K562 (cell line): ENCODE results near the gene GOLT1A. TPM values are rescaled to one million over a fixed set of nuclear protein-coding genes. Genes with fewer than 3 reads are reported as not detected.
A peak's percentile ranks its signal among the peaks of the same experiment; 100 is the strongest.

Experiments
- ATAC-seq: fragments of 200-7000 bp; cut with Tn5 transposase; 3 replicates; pipeline ENCODE4 v1.9.1; 2020; ENCODE audit warnings: moderate library complexity
- BruUV-seq: library from RNA; stranded (reverse); fragments of 400-500 nt; replicated peaks from 2 replicates; lab custom pipeline; 2021; lab: Mats Ljungman, UMichigan
- CTCF ChIA-PET: fragments of 300-600 bp; formaldehyde crosslinking; extraction: SDS; loops from one replicate; lab custom pipeline; 2021; ENCODE audit warnings: low intra/inter-chr PET ratio; lab: Yijun Ruan, JAX
- POLR2A ChIA-PET: fragments of 300-600, 350-650 bp; sonication (Branson Sonifier 250); formaldehyde crosslinking; extraction: SDS; loops from one replicate; lab custom pipeline; 2021; ENCODE audit warnings: antibody characterized with exemption, inconsistent platforms; lab: Yijun Ruan, JAX
- DNase-seq, 4 experiments: peaks; one replicate each; pipeline versions ENCODE4 v3.0.0 to v3.0.0-alpha.2; 2011 to 2018; ENCODE audit warnings: low spot score in 3 of 4, mixed read lengths in 3 of 4; ENCODE audit errors: extremely low read depth in 1 of 4
- FAIRE-seq: peaks from 2 replicates; lab custom pipeline; 2011; peaks lifted over from hg19 to GRCh38; lab: Jason Lieb, UNC
- H2AFZ ChIP-seq: 2 replicates; pipeline ENCODE4 v1.6.0; 2011; ENCODE audit warnings: low read depth, low read length, control low read depth, inconsistent platforms
- H3K27ac ChIP-seq: fragments of 200-600 bp; 3 replicates; pipeline ENCODE4 v1.8.0; 2011; ENCODE audit warnings: low read depth, mild to moderate bottlenecking, control low read depth, inconsistent platforms, low read length, moderate library complexity, mixed read lengths; ENCODE audit errors: extremely low read depth
- H3K27me3 ChIP-seq, 2 experiments: fragments of 300-600 bp in 1 of 2; 2 replicates in 1 of 2; 3 replicates in 1 of 2; pipeline versions ENCODE4 v1.6.0 to v1.8.0; 2011; ENCODE audit warnings: inconsistent platforms in 2 of 2, low read length in 2 of 2, mild to moderate bottlenecking in 1 of 2, mixed read lengths in 1 of 2, moderate library complexity in 1 of 2; ENCODE audit not compliant: control insufficient read depth in 2 of 2, insufficient read depth in 2 of 2
- H3K36me3 ChIP-seq: fragments of 300-600 bp; 3 replicates; pipeline ENCODE4 v1.8.0; 2011; ENCODE audit warnings: mild to moderate bottlenecking, low read length, inconsistent platforms; ENCODE audit not compliant: control insufficient read depth, insufficient read depth
- H3K4me1 ChIP-seq, 2 experiments: fragments of 200-600 bp in 1 of 2; replicated peaks in 1 of 2; 2 replicates in 1 of 2; 3 replicates in 1 of 2; pipeline versions ENCODE4 v1.5.1 to v1.8.0; 2011; ENCODE audit warnings: inconsistent platforms in 2 of 2, low read length in 2 of 2, mild to moderate bottlenecking in 1 of 2, mixed read lengths in 1 of 2, moderate library complexity in 1 of 2; ENCODE audit not compliant: control insufficient read depth in 2 of 2, insufficient read depth in 2 of 2
- H3K4me2 ChIP-seq: 2 replicates; pipeline ENCODE4 v1.6.1; 2011; ENCODE audit warnings: low read length, control low read depth, inconsistent platforms, mixed read lengths; ENCODE audit not compliant: insufficient read depth
- H3K4me3 ChIP-seq: fragments of 200-600 bp; sonication (generic), shearing (Covaris generic); 2 replicates; pipeline ENCODE4 v1.5.1; 2016; ENCODE audit warnings: control low read depth, inconsistent platforms
- H3K79me2 ChIP-seq: fragments of 200-600 bp; 3 replicates; pipeline ENCODE4 v1.8.0; 2011; ENCODE audit warnings: low read length, inconsistent platforms; ENCODE audit not compliant: control insufficient read depth, insufficient read depth
- H3K9ac ChIP-seq, 2 experiments: 2 replicates each; pipeline versions ENCODE4 v1.6.0 to v1.6.1; 2011; ENCODE audit warnings: low read depth in 2 of 2, low read length in 2 of 2, control low read depth in 1 of 2, inconsistent platforms in 1 of 2, mild to moderate bottlenecking in 1 of 2, mixed read lengths in 1 of 2; ENCODE audit not compliant: insufficient read depth in 1 of 2
- H3K9me1 ChIP-seq: one replicate; pipeline ENCODE4 v1.6.0; 2011; ENCODE audit warnings: inconsistent platforms, mild to moderate bottlenecking, low read length, moderate library complexity; ENCODE audit not compliant: control insufficient read depth, insufficient read depth
- H3K9me3 ChIP-seq: replicated peaks from 2 replicates; pipeline ENCODE4 v1.5.1; 2011; ENCODE audit warnings: low read depth, low read length, inconsistent platforms; ENCODE audit not compliant: control insufficient read depth, insufficient read depth
- H4K20me1 ChIP-seq: replicated peaks from 2 replicates; pipeline ENCODE4 v1.6.1; 2011; ENCODE audit warnings: low read length, inconsistent platforms, mixed read lengths; ENCODE audit not compliant: control insufficient read depth, insufficient read depth
- ADNP ChIP-seq: fragments of 200-800 bp; sonication (Bioruptor generic); IDR thresholded peaks from 2 replicates; pipeline ENCODE4 v1.6.1; 2016; ENCODE audit warnings: missing genetic modification characterization, missing compliant biosample characterization
- CBX2 ChIP-seq: fragments of 200-600 bp; sonication (generic); IDR thresholded peaks from one replicate; pipeline ENCODE4 v1.6.1; 2012; ENCODE audit warnings: mild to moderate bottlenecking, low read length, inconsistent platforms; ENCODE audit not compliant: insufficient read depth, poor library complexity, severe bottlenecking
- ETS2 ChIP-seq: IDR thresholded peaks from 2 replicates; pipeline ENCODE4 v1.6.1; 2016; ENCODE audit warnings: borderline replicate concordance, missing genetic modification characterization, mild to moderate bottlenecking, moderate library complexity, missing compliant biosample characterization; ENCODE audit not compliant: poor library complexity, severe bottlenecking
- FOSL1 ChIP-seq: fragments of 200-800 bp; sonication (Bioruptor generic); conservative IDR thresholded peaks from 2 replicates; pipeline ENCODE4 v1.6.1; 2016; ENCODE audit warnings: missing genetic modification characterization, missing compliant biosample characterization
- FOXJ2 ChIP-seq: fragments of 200-800 bp; sonication (Bioruptor generic); IDR thresholded peaks from 2 replicates; pipeline ENCODE4 v1.6.1; 2016; ENCODE audit warnings: missing genetic modification characterization, missing compliant biosample characterization
- MEIS2 ChIP-seq: fragments of 450-650 bp; IDR thresholded peaks from 2 replicates; pipeline ENCODE4 v1.6.1; 2014; ENCODE audit warnings: mild to moderate bottlenecking; ENCODE audit not compliant: partially characterized antibody
- MYBL2 ChIP-seq, 2 experiments: fragments of 450-650 bp in 1 of 2; sonication (generic) in 1 of 2; formaldehyde crosslinking in 1 of 2; IDR thresholded peaks; 2 replicates each; pipeline versions ENCODE4 v1.6.1 to v1.8.1; 2017 to 2022; ENCODE audit warnings: borderline replicate concordance in 1 of 2, inconsistent platforms in 1 of 2, low read depth in 1 of 2, mild to moderate bottlenecking in 1 of 2, missing genetic modification reagents in 1 of 2, moderate library complexity in 1 of 2
- NCOA1 ChIP-seq: fragments of 450-650 bp; IDR thresholded peaks from 2 replicates; pipeline ENCODE4 v1.6.1; 2016; ENCODE audit warnings: low read depth
- NR1H2 ChIP-seq: sonication (generic); formaldehyde crosslinking; IDR thresholded peaks from 2 replicates; pipeline ENCODE4 v1.4.0; 2020; ENCODE audit warnings: mild to moderate bottlenecking, missing genetic modification reagents
- POU5F1 ChIP-seq: fragments of 150-350 bp; IDR thresholded peaks from 2 replicates; pipeline ENCODE4 v1.6.1; 2014; ENCODE audit warnings: borderline replicate concordance, low read length, low read depth, mild to moderate bottlenecking; ENCODE audit not compliant: partially characterized antibody
- SAP30 ChIP-seq: fragments of 200-600 bp; sonication (generic); IDR thresholded peaks from 2 replicates; pipeline ENCODE4 v1.6.1; 2012; ENCODE audit warnings: borderline replicate concordance, low read depth, mild to moderate bottlenecking, moderate library complexity, low read length, control low read depth, inconsistent platforms; ENCODE audit not compliant: insufficient read depth, poor library complexity, severe bottlenecking
- SIX5 ChIP-seq, 2 experiments: IDR thresholded peaks; 2 replicates each; pipeline ENCODE4 v1.6.1; 2011; ENCODE audit warnings: low read length in 2 of 2, borderline replicate concordance in 1 of 2, low read depth in 1 of 2, mild to moderate bottlenecking in 1 of 2, moderate library complexity in 1 of 2; ENCODE audit not compliant: insufficient read depth in 1 of 2
- ZFP30 ChIP-seq: fragments of 250-450 bp; sonication (Bioruptor Pico); IDR thresholded peaks from 2 replicates; pipeline ENCODE4 v1.8.0; 2022; ENCODE audit warnings: moderate library complexity, mild to moderate bottlenecking, inconsistent platforms, borderline replicate concordance
- ZNF175 ChIP-seq: fragments of 200-800 bp; sonication (Bioruptor generic); IDR thresholded peaks from 2 replicates; pipeline ENCODE4 v1.6.1; 2016; ENCODE audit warnings: low read depth, mild to moderate bottlenecking, missing genetic modification characterization, missing compliant biosample characterization
- ZNF354B ChIP-seq: fragments of 250-450 bp; sonication (Bioruptor Pico); IDR thresholded peaks from 2 replicates; pipeline ENCODE4 v1.4.0; 2020
- ZNF766 ChIP-seq: fragments of 200-800 bp; sonication (Bioruptor generic); conservative IDR thresholded peaks from 2 replicates; pipeline ENCODE4 v1.6.1; 2016; ENCODE audit warnings: missing genetic modification characterization, missing compliant biosample characterization
- WGBS: fragments of 100-300 bp; shearing (Covaris generic); methylation state at CpG from one replicate; pipeline ENCODE4 v1.1.6; 2016; ENCODE audit warnings: low coverage, mixed read lengths; ENCODE audit not compliant: insufficient coverage; ENCODE audit errors: missing lambda C conversion rate; 5-methylcytosine and 5-hydroxymethylcytosine counted together
- in situ Hi-C: fragments of 300-500 bp; cut with MboI; formaldehyde crosslinking; loops from 4 replicates; pipeline ENCODE4 v1.15.0; 2018; ENCODE audit warnings: inconsistent platforms, mixed read lengths
- intact Hi-C: fragments of 100-400 bp; cut with micrococcal nuclease; formaldehyde crosslinking; loops from 2 replicates; pipeline ENCODE4 v1.14.2; 2022
- polyA plus RNA-seq, 8 experiments: library from polyadenylated mRNA; depleted of rRNA in 4 of 8; stranded (reverse) in 5 of 8; unstranded in 3 of 8; fragments of >200 nt; fragmentation: Nextera tagmentation in 2 of 8; fragmentation: Illumina TruSeq in 1 of 8; extraction: Ambion mirVana in 2 of 8; extraction: Trizol in 1 of 8; gene quantifications; 2 replicates each; pipeline versions ENCODE4 v1.2.1 to v1.2.3, GENCODE V29; 2011 to 2014; ENCODE audit warnings: inconsistent platforms in 1 of 8, missing spikeins in 1 of 8
- total RNA-seq, 7 experiments: library from RNA; depleted of rRNA in 6 of 7; stranded (reverse); fragments of >200 nt in 6 of 7; fragmentation: Illumina TruSeq in 2 of 7; extraction: Trizol in 2 of 7; gene quantifications; 2 replicates each; pipeline versions ENCODE4 v1.2.1 to v1.2.3, GENCODE V29; 2011 to 2021; ENCODE audit warnings: low replicate concordance in 1 of 7
- TF ChIP-seq, protein P1 (sequence below): fragments of 450-650 bp; IDR thresholded peaks from 2 replicates; pipeline ENCODE4 v1.6.1; 2016

Gene GOLT1A
- total and polyA plus RNA-seq, 9 of the 15 experiments (the other 6 are each of a cell fraction or from before 2014, with no cell fraction given): not detected

DNA sequence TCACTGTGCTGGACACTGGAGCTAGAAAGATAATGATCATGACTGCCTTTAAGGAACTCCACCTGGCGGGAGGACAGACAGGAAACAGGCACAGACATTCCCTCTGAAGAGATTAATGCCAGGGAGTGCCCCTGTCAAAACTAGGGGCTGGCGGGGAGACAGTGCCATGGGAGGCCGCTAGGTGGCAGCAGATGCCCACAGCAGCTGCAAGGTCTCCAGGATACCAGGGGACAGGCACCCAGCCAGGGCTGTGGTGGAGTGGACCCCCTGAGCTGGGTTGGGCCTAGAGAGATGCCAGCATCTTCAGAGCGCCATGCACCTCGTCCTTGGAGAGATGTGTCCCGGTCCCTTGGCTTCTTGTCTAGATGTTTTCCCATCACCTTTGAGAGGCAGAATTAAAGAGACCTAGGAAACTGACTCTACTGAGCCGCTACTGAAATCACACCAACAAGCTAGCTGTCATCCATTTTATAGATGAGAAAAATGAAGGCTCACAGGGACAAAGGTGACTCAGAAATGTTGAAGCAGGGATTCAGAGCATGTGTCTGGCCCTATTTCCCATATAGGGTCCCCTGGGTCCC is 51.2 kb downstream of the GOLT1A start:
- DNase-seq (peak; percentile 76 to 94 (median 90)), ATAC-seq (peak; percentile 98), FAIRE-seq (peak; percentile 87)
- no peaks in the 10 kb centered on the region for H3K9me1 ChIP-seq
- H3K4me2 ChIP-seq: no peak overlapping the region
- H4K20me1 ChIP-seq: no peaks in the 10 kb centered on the region; the same call in none of the 2 replicates
- WGBS: 5% methylated on average over 7 of the region's 7 CpGs
- H3K4me3 ChIP-seq: no peak overlapping the region
- no peaks in the 10 kb centered on the region for H3K9me3 ChIP-seq
- H2AFZ ChIP-seq: no peak overlapping the region
- no peak overlapping the region for H3K27ac ChIP-seq
- in situ Hi-C loops: no loop called here
- H3K4me1 ChIP-seq: no peaks in the 10 kb centered on the region
- H3K36me3 ChIP-seq: no peaks in the 10 kb centered on the region
- CTCF ChIA-PET: interaction anchor here (0.6 to 5.0 kb wide), 9 partner anchors 14 to 645 kb away, joined by 3 to 44 read pairs (median 4); no protein-coding TSS in a partner anchor
- H3K27me3 ChIP-seq: peaks cover 3 to 42% of the 10 kb centered on the region in 2 experiments; a peak in 4 of 5 replicates
- no peak overlapping the region for H3K9ac ChIP-seq
- H3K79me2 ChIP-seq: no peaks in the 10 kb centered on the region
- intact Hi-C loops: loop anchor here (1.0 to 5.0 kb wide), 4 partner anchors 45 to 645 kb away; no protein-coding TSS in a partner anchor
- no TSS peak for BruUV-seq
- POLR2A ChIA-PET: interaction anchor here (0.5 to 0.9 kb wide), 5 partner anchors 55 to 873 kb away, joined by 3 to 8 read pairs (median 3); no protein-coding TSS in a partner anchor
- no peak for TF ChIP-seq ETS2 (tag)
- no peak for TF ChIP-seq ZNF354B
- TF ChIP-seq NCOA1: no peak
- TF ChIP-seq CBX2: no peak
- TF ChIP-seq POU5F1: no peak
- TF ChIP-seq, protein P1, sequence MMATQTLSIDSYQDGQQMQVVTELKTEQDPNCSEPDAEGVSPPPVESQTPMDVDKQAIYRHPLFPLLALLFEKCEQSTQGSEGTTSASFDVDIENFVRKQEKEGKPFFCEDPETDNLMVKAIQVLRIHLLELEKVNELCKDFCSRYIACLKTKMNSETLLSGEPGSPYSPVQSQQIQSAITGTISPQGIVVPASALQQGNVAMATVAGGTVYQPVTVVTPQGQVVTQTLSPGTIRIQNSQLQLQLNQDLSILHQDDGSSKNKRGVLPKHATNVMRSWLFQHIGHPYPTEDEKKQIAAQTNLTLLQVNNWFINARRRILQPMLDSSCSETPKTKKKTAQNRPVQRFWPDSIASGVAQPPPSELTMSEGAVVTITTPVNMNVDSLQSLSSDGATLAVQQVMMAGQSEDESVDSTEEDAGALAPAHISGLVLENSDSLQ: peak; percentile 5; the same call in 1 of the 2 replicates
- no peak for TF ChIP-seq FOSL1 (tag)
- no peak for TF ChIP-seq SAP30
- TF ChIP-seq SIX5 (IDR thresholded peaks at IDR 0.05; ENCODE audit: borderline replicate concordance in 1 of 2, insufficient read depth in 1 of 2, low read depth in 1 of 2, low read length in 2 of 2): no peak
- TF ChIP-seq ZNF175 (CRISPR knock-in tag): no peak
- TF ChIP-seq ZNF766 (CRISPR knock-in tag): no peak
- TF ChIP-seq MEIS2: peak; percentile 43
- TF ChIP-seq ADNP: no peak
- TF ChIP-seq FOXJ2 (tag): no peak
- TF ChIP-seq NR1H2 (CRISPR knock-in tag): no peak
- no peak for TF ChIP-seq ZFP30 (CRISPR knock-in tag)
- no peak for TF ChIP-seq MYBL2 (IDR thresholded peaks at IDR 0.05; ENCODE audit: low read depth)
- TF ChIP-seq MYBL2 (CRISPR knock-in tag; IDR thresholded peaks at IDR 0.05; ENCODE audit: borderline replicate concordance): no peak
